Vagina (tissue), 2 donors: ENCODE results near the gene FABP1. TPM values are rescaled to one million over a fixed set of nuclear protein-coding genes. Genes with fewer than 3 reads are reported as not detected.

ENCODE experiments used
- DNase-seq, 2 donors: peaks; one replicate each; pipeline ENCODE4 v3.0.0-alpha.2; 2017; ENCODE audit errors: extremely low spot score in 2 of 2
- H3K27ac ChIP-seq: fragments of 200-600 bp; sonication (generic); one replicate; pipeline ENCODE4 v1.5.1; 2019
- H3K27me3 ChIP-seq: fragments of 200-600 bp; sonication (generic); one replicate; pipeline ENCODE4 v1.5.1; 2019
- H3K36me3 ChIP-seq, 2 donors: fragments of 200-600 bp; sonication (generic); one replicate each; pipeline ENCODE4 v1.5.1; 2017 to 2019
- H3K4me1 ChIP-seq: fragments of 200-600 bp; sonication (generic); one replicate; pipeline ENCODE4 v1.5.1; 2019
- H3K4me3 ChIP-seq, 2 donors: fragments of 200-600 bp; sonication (generic); 1 replicate in 1 of 2; 2 replicates in 1 of 2; pipeline ENCODE4 v1.5.1; 2016 to 2019
- H3K9me3 ChIP-seq: fragments of 200-600 bp; sonication (generic); one replicate; pipeline ENCODE4 v1.5.1; 2019
- POLR2A ChIP-seq, 2 donors: fragments of 450-650 bp; IDR thresholded peaks; one replicate each; pipeline ENCODE4 v1.6.1; 2017; ENCODE audit warnings: antibody characterized with exemption in 2 of 2, mild to moderate bottlenecking in 2 of 2, moderate library complexity in 2 of 2
- POLR2AphosphoS5 ChIP-seq, 2 donors: sonication (generic); formaldehyde crosslinking; IDR thresholded peaks; one replicate each; pipeline ENCODE4 v1.9.0; 2017; ENCODE audit warnings: antibody characterized with exemption in 2 of 2, mild to moderate bottlenecking in 2 of 2, low read depth in 1 of 2; ENCODE audit not compliant: insufficient read depth in 1 of 2
- intact Hi-C: fragments of 100-400 bp; cut with DNase I; formaldehyde crosslinking; loops from one replicate; pipeline ENCODE4 v1.15.1; 2023
- microRNA-seq: library from miRNA; unstranded; fragments of <30 nt; microRNA quantifications from one replicate; pipeline ENCODE4, GENCODE V29; 2017; ENCODE audit warnings: borderline number of aligned reads, borderline replicate concordance
- small RNA-seq: library from RNA; depleted of rRNA; stranded (forward); fragments of <200 nt; gene quantifications from one replicate; pipeline ENCODE3, GENCODE V24; 2016
- total RNA-seq: library from RNA; depleted of rRNA; stranded (reverse); fragments of >200 nt; gene quantifications from one replicate; pipeline ENCODE4 v1.2.3, GENCODE V29; 2016
- TF ChIP-seq, protein P1 (sequence below), 3 experiments: fragments of 450-650 bp in 2 of 3; fragments of 200-600 bp in 1 of 3; sonication (generic) in 1 of 3; IDR thresholded peaks; one replicate each; pipeline ENCODE4 v1.5.1; 2017 to 2019; ENCODE audit warnings: antibody characterized with exemption in 3 of 3, mild to moderate bottlenecking in 2 of 3, moderate library complexity in 2 of 3

The FABP1 gene
- total RNA-seq, 1 donor from 2014 or later, result not detected

GRCh38 chr2:88074854-88075292, 53.0 kb downstream of the FABP1 start:
- no peaks in the 10 kb centered on the region for H3K27me3 ChIP-seq
- intact Hi-C loops, result no loop called here
- no peak overlapping the region for H3K27ac ChIP-seq
- no peaks in the 10 kb centered on the region for H3K4me1 ChIP-seq
- no peak overlapping the region for H3K4me3 ChIP-seq
- DNase-seq, result no peak
- H3K9me3 ChIP-seq, result no peaks in the 10 kb centered on the region
- H3K36me3 ChIP-seq, result no peaks in the 10 kb centered on the region
- TF ChIP-seq, protein P1, sequence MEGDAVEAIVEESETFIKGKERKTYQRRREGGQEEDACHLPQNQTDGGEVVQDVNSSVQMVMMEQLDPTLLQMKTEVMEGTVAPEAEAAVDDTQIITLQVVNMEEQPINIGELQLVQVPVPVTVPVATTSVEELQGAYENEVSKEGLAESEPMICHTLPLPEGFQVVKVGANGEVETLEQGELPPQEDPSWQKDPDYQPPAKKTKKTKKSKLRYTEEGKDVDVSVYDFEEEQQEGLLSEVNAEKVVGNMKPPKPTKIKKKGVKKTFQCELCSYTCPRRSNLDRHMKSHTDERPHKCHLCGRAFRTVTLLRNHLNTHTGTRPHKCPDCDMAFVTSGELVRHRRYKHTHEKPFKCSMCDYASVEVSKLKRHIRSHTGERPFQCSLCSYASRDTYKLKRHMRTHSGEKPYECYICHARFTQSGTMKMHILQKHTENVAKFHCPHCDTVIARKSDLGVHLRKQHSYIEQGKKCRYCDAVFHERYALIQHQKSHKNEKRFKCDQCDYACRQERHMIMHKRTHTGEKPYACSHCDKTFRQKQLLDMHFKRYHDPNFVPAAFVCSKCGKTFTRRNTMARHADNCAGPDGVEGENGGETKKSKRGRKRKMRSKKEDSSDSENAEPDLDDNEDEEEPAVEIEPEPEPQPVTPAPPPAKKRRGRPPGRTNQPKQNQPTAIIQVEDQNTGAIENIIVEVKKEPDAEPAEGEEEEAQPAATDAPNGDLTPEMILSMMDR (IDR thresholded peaks at IDR 0.05), result no peak
- TF ChIP-seq POLR2A (IDR thresholded peaks at IDR 0.05) (no peak), POLR2AphosphoS5 (IDR thresholded peaks at IDR 0.05; ENCODE audit: insufficient read depth in 1 of 2, low read depth in 1 of 2) (no peak)

- Histone ChIP-seq H3K27me3 (no peaks in the 10 kb centered on the region), H3K27ac (no peak overlapping the region), H3K36me3 (no peaks in the 10 kb centered on the region), H3K9me3 (no peaks in the 10 kb centered on the region), H3K4me1 (no peaks in the 10 kb centered on the region), H3K4me3 (no peak overlapping the region)
- intact Hi-C loops, result no loop called here
- TF ChIP-seq POLR2A (IDR thresholded peaks at IDR 0.05) (no peak), POLR2AphosphoS5 (IDR thresholded peaks at IDR 0.05; ENCODE audit: insufficient read depth in 1 of 2, low read depth in 1 of 2) (no peak)
- TF ChIP-seq, protein P1 (IDR thresholded peaks at IDR 0.05), result no peak
- peak in 1 of 2 donors; percentile 11 for DNase-seq
Measured at GRCh38 chr2:88074150-88074549, 53.7 kb downstream of the FABP1 start.

Small RNA genes lying within 50 kb of the gene (microRNA-seq; reads per million reads assigned to microRNA genes)
- not detected for gene MIR4780

Small RNA genes lying within 50 kb of the gene (small RNA-seq; reads per million reads assigned to genes)
- gene MIR4780, result not detected

Other genes starting within 250 kb of the FABP1 start
- not detected for gene RNU2-63P, start 111.5 kb downstream of the FABP1 start, total RNA-seq
- 24.3 TPM for gene KRCC1, start 72.3 kb downstream of the FABP1 start, total RNA-seq
- not detected for gene SMYD1, start 60.2 kb downstream of the FABP1 start, total RNA-seq
- 29.2 TPM for gene THNSL2, start 42.3 kb upstream of the FABP1 start, total RNA-seq